Measurements from ENCODE around the gene TPRG1. TPM values are rescaled to one million over a fixed set of nuclear protein-coding genes. Genes with fewer than 3 reads are reported as not detected.

TPRG1 gene
- total RNA-seq, 1 donor from 2014 or later = 23.4 TPM

- no peak overlapping the region for H3K4me3 ChIP-seq
- DNase-seq (no peak), ATAC-seq (no peak)
- no peaks in the 10 kb centered on the region for H3K36me3 ChIP-seq
- H3K27ac ChIP-seq = no peak overlapping the region
- no peaks in the 10 kb centered on the region for H3K9me3 ChIP-seq
- H3K4me1 ChIP-seq = no peaks in the 10 kb centered on the region
- no peak for TF ChIP-seq CTCF (IDR thresholded peaks at IDR 0.05)
- H3K27me3 ChIP-seq (ENCODE audit: low read depth) = no peaks in the 10 kb centered on the region
- intact Hi-C loops (cut with DNase I) = no loop called here
These were observed 123.3 kb downstream of the TPRG1 start for GRCh38 chr3:189295089-189295488.

DNA sequence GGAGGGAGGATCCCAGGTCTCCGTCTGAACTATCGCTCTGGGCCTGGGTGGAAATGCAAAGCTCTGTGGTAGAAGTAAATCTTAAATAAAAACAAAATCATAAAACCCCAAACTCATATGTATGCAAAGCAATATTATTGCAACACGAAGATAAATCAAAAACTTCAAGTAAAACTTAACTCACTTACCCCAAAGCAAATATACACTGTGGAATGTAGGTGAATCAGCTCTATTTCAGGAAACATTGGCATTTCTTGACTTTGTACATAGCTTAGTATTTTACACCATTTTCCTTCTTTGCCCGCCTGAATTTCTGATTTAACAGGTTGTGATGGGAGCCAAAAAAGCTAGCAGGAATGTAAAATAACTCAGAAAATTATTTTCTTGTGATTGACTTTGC, 126.2 kb downstream of the TPRG1 start:
- intact Hi-C loops (cut with DNase I) = no loop called here
- H3K9me3 ChIP-seq = no peaks in the 10 kb centered on the region
- H3K27me3 ChIP-seq (ENCODE audit: low read depth) = no peaks in the 10 kb centered on the region
- H3K36me3 ChIP-seq = no peaks in the 10 kb centered on the region
- no peak overlapping the region for H3K27ac ChIP-seq
- TF ChIP-seq CTCF (IDR thresholded peaks at IDR 0.05) = no peak
- H3K4me1 ChIP-seq = no peaks in the 10 kb centered on the region
- DNase-seq = no peak
- no peak overlapping the region for H3K4me3 ChIP-seq
- no peak for ATAC-seq

DNA sequence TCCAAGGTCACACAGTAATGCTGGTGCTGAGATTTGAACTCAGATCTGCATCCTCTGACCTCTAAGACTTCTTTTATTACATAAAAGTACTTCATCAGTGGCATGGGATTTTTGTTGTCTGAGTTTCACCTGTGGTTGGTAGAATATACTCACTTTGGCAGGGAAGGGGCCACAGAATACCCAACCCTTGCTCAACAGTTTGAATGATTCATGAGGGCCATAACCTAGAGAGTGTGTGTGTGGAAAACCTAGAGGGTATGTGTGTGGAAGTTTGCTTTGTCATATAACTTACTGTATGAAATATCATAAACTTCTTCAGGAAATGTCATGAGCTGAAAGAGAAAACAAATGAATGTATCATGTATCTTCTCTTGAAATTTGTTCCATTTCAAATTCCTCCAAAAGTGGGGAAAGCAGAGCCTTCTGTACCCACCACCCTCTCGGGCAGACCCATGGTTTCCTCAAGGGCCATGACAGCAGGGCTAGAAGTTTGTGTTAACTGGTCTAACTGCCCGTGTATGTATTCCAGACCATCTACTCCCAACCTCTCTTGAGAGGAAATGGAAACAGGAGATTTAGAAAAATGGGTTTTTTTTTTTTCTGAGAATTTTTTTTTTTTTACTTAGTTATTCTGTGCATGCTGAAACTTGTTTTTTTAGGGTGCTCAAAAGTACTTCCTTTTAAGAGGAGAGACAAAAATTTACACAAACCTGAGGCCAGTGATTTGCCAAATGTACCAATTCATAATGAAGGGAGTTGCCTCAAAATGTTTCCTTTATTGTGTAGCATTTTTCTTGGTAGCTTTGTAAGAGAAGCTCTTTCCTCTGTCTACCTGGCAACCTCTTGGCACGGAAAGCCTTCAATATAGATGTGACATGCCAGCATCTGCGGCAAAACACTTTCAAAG, 127.0 kb downstream of the TPRG1 start:
- no peak overlapping the region for H3K4me3 ChIP-seq
- intact Hi-C loops (cut with DNase I) = no loop called here
- H3K27ac ChIP-seq = no peak overlapping the region
- TF ChIP-seq CTCF (IDR thresholded peaks at IDR 0.05) = no peak
- ATAC-seq (no peak), DNase-seq (no peak)
- H3K4me1 ChIP-seq = no peaks in the 10 kb centered on the region
- H3K27me3 ChIP-seq (ENCODE audit: low read depth) = no peaks in the 10 kb centered on the region
- no peaks in the 10 kb centered on the region for H3K9me3 ChIP-seq
- H3K36me3 ChIP-seq = no peaks in the 10 kb centered on the region

GRCh38 chr3:189300345-189300744, 128.6 kb downstream of the TPRG1 start:
- ATAC-seq (no peak), DNase-seq (no peak)
- TF ChIP-seq CTCF (IDR thresholded peaks at IDR 0.05) = no peak
- Histone ChIP-seq H3K4me3 (no peak overlapping the region), H3K4me1 (no peaks in the 10 kb centered on the region), H3K27me3 (ENCODE audit: low read depth) (no peaks in the 10 kb centered on the region), H3K9me3 (no peaks in the 10 kb centered on the region), H3K36me3 (no peaks in the 10 kb centered on the region), H3K27ac (no peak overlapping the region)
- intact Hi-C loops (cut with DNase I) = no loop called here

DNA sequence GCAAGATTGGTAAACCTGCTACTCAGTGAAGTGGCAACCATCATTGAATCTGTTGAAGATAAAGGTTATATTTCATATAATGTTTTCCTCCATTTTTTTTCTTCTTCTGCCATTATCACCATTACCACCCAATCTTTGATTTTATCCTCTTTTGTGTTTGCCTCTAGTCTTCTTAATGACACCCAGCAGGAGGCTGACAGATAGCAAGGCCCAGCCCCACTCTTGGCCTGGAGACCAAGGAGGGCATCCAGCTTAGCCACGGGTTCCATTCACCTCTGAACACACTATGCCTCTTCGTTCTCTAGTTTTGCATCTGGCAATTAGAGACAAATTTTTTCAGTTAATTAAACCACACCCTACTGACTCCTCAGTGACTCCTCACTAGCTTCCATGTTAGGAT, 129.7 kb downstream of the TPRG1 start:
- H3K4me1 ChIP-seq = no peaks in the 10 kb centered on the region
- no peaks in the 10 kb centered on the region for H3K36me3 ChIP-seq
- TF ChIP-seq CTCF (IDR thresholded peaks at IDR 0.05) = no peak
- H3K27ac ChIP-seq = no peak overlapping the region
- no peak overlapping the region for H3K4me3 ChIP-seq
- intact Hi-C loops (cut with DNase I) = no loop called here
- no peaks in the 10 kb centered on the region for H3K27me3 ChIP-seq (ENCODE audit: low read depth)
- DNase-seq = no peak
- no peaks in the 10 kb centered on the region for H3K9me3 ChIP-seq
- no peak for ATAC-seq
